A549 (cell line): ENCODE results near the gene MDGA2. TPM values are rescaled to one million over a fixed set of nuclear protein-coding genes. Genes with fewer than 3 reads are reported as not detected.

ENCODE experiments used
- ATAC-seq, 2 experiments: fragments of 200-7000 bp in 1 of 2; fragments of >200 bp in 1 of 2; cut with Nextera tagmentation in 1 of 2; cut with Tn5 transposase in 1 of 2; 3 replicates each; pipeline versions ENCODE4 v1.8.0 to v1.9.1; 2018 to 2020; ENCODE audit warnings: mild to moderate bottlenecking in 1 of 2, moderate library complexity in 1 of 2
- CTCF ChIA-PET: fragments of 300-600 bp; sonication (Branson Sonifier 250); formaldehyde crosslinking; extraction: SDS; loops from one replicate; lab custom pipeline; 2021; ENCODE audit warnings: antibody characterized with exemption, inconsistent platforms; lab: Yijun Ruan, JAX
- POLR2A ChIA-PET: fragments of 350-600 bp; formaldehyde crosslinking; extraction: SDS; loops from one replicate; lab custom pipeline; 2021; ENCODE audit warnings: antibody characterized with exemption, inconsistent platforms; lab: Yijun Ruan, JAX
- DNase-seq, 2 experiments: peaks; one replicate each; pipeline versions ENCODE4 v3.0.0 to v3.0.0-alpha.2; 2011 to 2016; ENCODE audit warnings: low read depth in 1 of 2, low spot score in 1 of 2
- FAIRE-seq: peaks from 2 replicates; lab custom pipeline; 2011; peaks lifted over from hg19 to GRCh38; lab: Jason Lieb, UNC
- H3K27ac ChIP-seq, 2 experiments: fragments of >200 bp; sonication (Bioruptor Twin); formaldehyde crosslinking; 3 replicates each; pipeline ENCODE4 v1.5.1; 2016 to 2017
- H3K4me1 ChIP-seq: fragments of >200 bp; sonication (Bioruptor Twin); formaldehyde crosslinking; 3 replicates; pipeline ENCODE4 v1.6.1; 2016
- H3K4me2 ChIP-seq: fragments of >200 bp; sonication (Bioruptor Twin); formaldehyde crosslinking; 3 replicates; pipeline ENCODE4 v1.6.1; 2016
- H3K4me3 ChIP-seq: fragments of >200 bp; sonication (Bioruptor Twin); formaldehyde crosslinking; 3 replicates; pipeline ENCODE4 v1.5.1; 2016
- H3K9me3 ChIP-seq: fragments of >200 bp; sonication (Bioruptor Twin); formaldehyde crosslinking; 3 replicates; pipeline ENCODE4 v1.6.1; 2016
- BHLHE40 ChIP-seq: IDR thresholded peaks from 2 replicates; pipeline ENCODE4 v1.6.1; 2012; ENCODE audit warnings: low read depth, low read length, inconsistent platforms
- CBX2 ChIP-seq: fragments of 200-600 bp; sonication (generic); IDR thresholded peaks from 2 replicates; pipeline ENCODE4 v1.6.1; 2016; ENCODE audit warnings: low read depth, mild to moderate bottlenecking, borderline replicate concordance
- CBX8 ChIP-seq: fragments of 200-600 bp; sonication (generic); IDR thresholded peaks from 2 replicates; pipeline ENCODE4 v1.6.1; 2016
- FOSL2 ChIP-seq, 2 experiments: fragments of 450-650 bp in 1 of 2; fragments of >200 bp in 1 of 2; sonication (Bioruptor Twin) in 1 of 2; formaldehyde crosslinking; IDR thresholded peaks; 2 replicates each; pipeline versions ENCODE4 v1.5.0 to v1.6.1; 2016 to 2020; ENCODE audit warnings: mild to moderate bottlenecking in 1 of 2, moderate library complexity in 1 of 2
- KDM5A ChIP-seq: fragments of 200-600 bp; sonication (generic); IDR thresholded peaks from 2 replicates; pipeline ENCODE4 v1.6.1; 2016; ENCODE audit warnings: antibody characterized with exemption, mild to moderate bottlenecking
- MAZ ChIP-seq: fragments of 150-350 bp; IDR thresholded peaks from 2 replicates; pipeline ENCODE4 v1.6.1; 2014; ENCODE audit warnings: antibody characterized with exemption, low read depth, low read length, borderline replicate concordance
- NFE2L2 ChIP-seq: fragments of 150-350 bp; conservative IDR thresholded peaks from 2 replicates; pipeline ENCODE4 v1.6.1; 2014; ENCODE audit warnings: low read length
- NPAS2 ChIP-seq: fragments of 250-450 bp; sonication (Bioruptor Pico); IDR thresholded peaks from 2 replicates; pipeline ENCODE4 v1.8.0; 2022; ENCODE audit warnings: mild to moderate bottlenecking, moderate library complexity, borderline replicate concordance
- POLR2A ChIP-seq: IDR thresholded peaks from 2 replicates; pipeline ENCODE4 v1.6.1; 2012; ENCODE audit warnings: mild to moderate bottlenecking, low read length
- RFX5 ChIP-seq: fragments of 450-650 bp; IDR thresholded peaks from 2 replicates; pipeline ENCODE4 v1.7.1; 2014; ENCODE audit warnings: antibody characterized with exemption, mild to moderate bottlenecking, moderate library complexity
- TFCP2L1 ChIP-seq: fragments of 250-450 bp; sonication (Bioruptor Pico); IDR thresholded peaks from 2 replicates; pipeline ENCODE4 v1.5.0; 2021; ENCODE audit warnings: mild to moderate bottlenecking
- ZNF302 ChIP-seq: fragments of 250-450 bp; sonication (Bioruptor Pico); IDR thresholded peaks from 2 replicates; pipeline ENCODE4 v1.9.0; 2021; ENCODE audit warnings: inconsistent platforms, mild to moderate bottlenecking, moderate library complexity
- ZSCAN20 ChIP-seq: fragments of 250-450 bp; sonication (Bioruptor Pico); IDR thresholded peaks from 2 replicates; pipeline ENCODE4 v1.8.0; 2022; ENCODE audit warnings: mild to moderate bottlenecking, moderate library complexity
- WGBS: methylation state at CpG from one replicate; pipeline ENCODE4 v1.1.6; 2017; ENCODE audit errors: missing lambda C conversion rate; 5-methylcytosine and 5-hydroxymethylcytosine counted together
- polyA plus RNA-seq, 4 experiments: library from polyadenylated mRNA; depleted of rRNA in 3 of 4; stranded (reverse); fragments of >200 nt; fragmentation: RNase III in 1 of 4; extraction: RNeasy Plus Mini Kit Qiagen cat#74134 plus additional on column Dnase treatment in 1 of 4; gene quantifications; 2 replicates in 3 of 4; 3 replicates in 1 of 4; pipeline ENCODE4 v1.2.3, GENCODE V29; 2011 to 2017
- TF ChIP-seq, protein P1 (sequence below): fragments of 200-600 bp; sonication (generic); IDR thresholded peaks from 2 replicates; pipeline ENCODE4 v1.6.1; 2016; ENCODE audit warnings: antibody characterized with exemption, mild to moderate bottlenecking, moderate library complexity
- TF ChIP-seq, protein P2 (sequence below): fragments of 250-450 bp; sonication (Bioruptor Pico); IDR thresholded peaks from 2 replicates; pipeline ENCODE4 v1.5.0; 2021; ENCODE audit warnings: mild to moderate bottlenecking, moderate library complexity, borderline replicate concordance
- TF ChIP-seq, protein P3 (sequence below): IDR thresholded peaks from 2 replicates; pipeline ENCODE4 v1.6.1; 2012; ENCODE audit warnings: low read depth, borderline replicate concordance
- TF ChIP-seq, protein P4 (sequence below): IDR thresholded peaks from 2 replicates; pipeline ENCODE4 v1.6.1; 2012
- TF ChIP-seq, protein P5 (sequence below): fragments of 450-650 bp; IDR thresholded peaks from 2 replicates; pipeline ENCODE4 v1.6.1; 2014; ENCODE audit warnings: antibody characterized with exemption

The MDGA2 gene
- polyA plus RNA-seq, 2 of the 4 experiments (the other 2 are of a cell fraction): 0.08 to 0.12 TPM

DNA sequence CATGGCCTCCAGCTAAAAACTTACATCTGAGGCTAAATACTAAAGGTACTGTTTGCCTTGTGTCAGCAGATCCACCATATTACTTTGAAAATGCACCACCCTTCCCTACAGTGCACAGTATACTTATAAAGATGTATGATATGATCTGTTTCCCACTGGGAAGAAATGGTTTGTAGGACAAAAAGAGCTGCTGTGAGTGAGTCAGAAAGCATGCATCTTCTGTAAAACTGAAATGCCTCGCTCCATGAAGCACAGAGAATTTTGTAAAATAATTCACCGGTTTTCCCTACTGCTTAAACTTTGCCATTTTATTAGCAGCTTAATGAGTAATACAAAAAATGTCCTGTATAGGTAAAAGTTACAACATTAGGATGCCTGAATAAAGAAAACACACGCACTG is 68.8 kb downstream of the MDGA2 start:
- ATAC-seq (no peak), DNase-seq (no peak), FAIRE-seq (no peak)
- Histone ChIP-seq H3K4me3 (no peak overlapping the region), H3K4me2 (no peak overlapping the region), H3K4me1 (no peaks in the 10 kb centered on the region), H3K27ac (no peak overlapping the region), H3K9me3 (no peaks in the 10 kb centered on the region)
- 9% methylated on average over 3 of the region's 3 CpGs for WGBS
- TF ChIP-seq RFX5: no peak
- TF ChIP-seq ZSCAN20 (CRISPR knock-in tag): no peak
- TF ChIP-seq CBX2: no peak
- TF ChIP-seq, protein P1, sequence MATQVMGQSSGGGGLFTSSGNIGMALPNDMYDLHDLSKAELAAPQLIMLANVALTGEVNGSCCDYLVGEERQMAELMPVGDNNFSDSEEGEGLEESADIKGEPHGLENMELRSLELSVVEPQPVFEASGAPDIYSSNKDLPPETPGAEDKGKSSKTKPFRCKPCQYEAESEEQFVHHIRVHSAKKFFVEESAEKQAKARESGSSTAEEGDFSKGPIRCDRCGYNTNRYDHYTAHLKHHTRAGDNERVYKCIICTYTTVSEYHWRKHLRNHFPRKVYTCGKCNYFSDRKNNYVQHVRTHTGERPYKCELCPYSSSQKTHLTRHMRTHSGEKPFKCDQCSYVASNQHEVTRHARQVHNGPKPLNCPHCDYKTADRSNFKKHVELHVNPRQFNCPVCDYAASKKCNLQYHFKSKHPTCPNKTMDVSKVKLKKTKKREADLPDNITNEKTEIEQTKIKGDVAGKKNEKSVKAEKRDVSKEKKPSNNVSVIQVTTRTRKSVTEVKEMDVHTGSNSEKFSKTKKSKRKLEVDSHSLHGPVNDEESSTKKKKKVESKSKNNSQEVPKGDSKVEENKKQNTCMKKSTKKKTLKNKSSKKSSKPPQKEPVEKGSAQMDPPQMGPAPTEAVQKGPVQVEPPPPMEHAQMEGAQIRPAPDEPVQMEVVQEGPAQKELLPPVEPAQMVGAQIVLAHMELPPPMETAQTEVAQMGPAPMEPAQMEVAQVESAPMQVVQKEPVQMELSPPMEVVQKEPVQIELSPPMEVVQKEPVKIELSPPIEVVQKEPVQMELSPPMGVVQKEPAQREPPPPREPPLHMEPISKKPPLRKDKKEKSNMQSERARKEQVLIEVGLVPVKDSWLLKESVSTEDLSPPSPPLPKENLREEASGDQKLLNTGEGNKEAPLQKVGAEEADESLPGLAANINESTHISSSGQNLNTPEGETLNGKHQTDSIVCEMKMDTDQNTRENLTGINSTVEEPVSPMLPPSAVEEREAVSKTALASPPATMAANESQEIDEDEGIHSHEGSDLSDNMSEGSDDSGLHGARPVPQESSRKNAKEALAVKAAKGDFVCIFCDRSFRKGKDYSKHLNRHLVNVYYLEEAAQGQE: no peak
- TF ChIP-seq, protein P2, sequence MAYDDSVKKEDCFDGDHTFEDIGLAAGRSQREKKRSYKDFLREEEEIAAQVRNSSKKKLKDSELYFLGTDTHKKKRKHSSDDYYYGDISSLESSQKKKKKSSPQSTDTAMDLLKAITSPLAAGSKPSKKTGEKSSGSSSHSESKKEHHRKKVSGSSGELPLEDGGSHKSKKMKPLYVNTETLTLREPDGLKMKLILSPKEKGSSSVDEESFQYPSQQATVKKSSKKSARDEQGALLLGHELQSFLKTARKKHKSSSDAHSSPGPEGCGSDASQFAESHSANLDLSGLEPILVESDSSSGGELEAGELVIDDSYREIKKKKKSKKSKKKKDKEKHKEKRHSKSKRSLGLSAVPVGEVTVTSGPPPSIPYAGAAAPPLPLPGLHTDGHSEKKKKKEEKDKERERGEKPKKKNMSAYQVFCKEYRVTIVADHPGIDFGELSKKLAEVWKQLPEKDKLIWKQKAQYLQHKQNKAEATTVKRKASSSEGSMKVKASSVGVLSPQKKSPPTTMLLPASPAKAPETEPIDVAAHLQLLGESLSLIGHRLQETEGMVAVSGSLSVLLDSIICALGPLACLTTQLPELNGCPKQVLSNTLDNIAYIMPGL (CRISPR knock-in tag): no peak
- no peak for TF ChIP-seq FOSL2 (IDR thresholded peaks at IDR 0.05)
- TF ChIP-seq FOSL2 (CRISPR knock-in tag; IDR thresholded peaks at IDR 0.05): no peak
- no peak for TF ChIP-seq POLR2A
- TF ChIP-seq, protein P3, sequence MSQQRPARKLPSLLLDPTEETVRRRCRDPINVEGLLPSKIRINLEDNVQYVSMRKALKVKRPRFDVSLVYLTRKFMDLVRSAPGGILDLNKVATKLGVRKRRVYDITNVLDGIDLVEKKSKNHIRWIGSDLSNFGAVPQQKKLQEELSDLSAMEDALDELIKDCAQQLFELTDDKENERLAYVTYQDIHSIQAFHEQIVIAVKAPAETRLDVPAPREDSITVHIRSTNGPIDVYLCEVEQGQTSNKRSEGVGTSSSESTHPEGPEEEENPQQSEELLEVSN: no peak
- TF ChIP-seq MAZ: no peak
- TF ChIP-seq CBX8: no peak
- no peak for TF ChIP-seq BHLHE40
- ChIA-PET POLR2A (no interaction called here), CTCF (interaction anchor here (0.5 kb wide), 1 partner anchor 513 kb away, joined by 3 read pairs; no protein-coding TSS in a partner anchor)

DNA sequence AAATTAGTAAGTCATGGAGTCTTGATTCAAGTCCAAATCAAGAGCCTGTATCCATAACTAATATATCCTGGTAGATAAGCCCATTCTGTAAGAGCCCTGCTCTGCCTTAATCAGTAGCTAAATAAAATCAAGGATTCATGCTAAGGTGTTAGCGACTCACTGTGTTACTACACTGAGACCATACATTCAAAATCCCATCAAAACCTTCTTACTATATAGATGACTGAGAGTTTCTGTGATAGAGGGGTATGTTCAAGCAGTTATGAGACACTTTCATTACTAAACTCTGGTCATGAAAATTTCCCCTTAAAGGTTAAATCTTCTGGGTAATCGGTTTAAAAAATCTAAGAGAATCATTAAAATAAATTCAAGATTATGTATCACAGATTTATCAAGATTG is 78.5 kb downstream of the MDGA2 start:
- POLR2A ChIA-PET: no interaction called here
- TF ChIP-seq, protein P4, sequence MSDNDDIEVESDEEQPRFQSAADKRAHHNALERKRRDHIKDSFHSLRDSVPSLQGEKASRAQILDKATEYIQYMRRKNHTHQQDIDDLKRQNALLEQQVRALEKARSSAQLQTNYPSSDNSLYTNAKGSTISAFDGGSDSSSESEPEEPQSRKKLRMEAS: no peak
- TF ChIP-seq NFE2L2 (no peak), ZSCAN20 (CRISPR knock-in tag) (no peak), ZNF302 (CRISPR knock-in tag) (no peak), KDM5A (no peak), TFCP2L1 (CRISPR knock-in tag) (no peak), NPAS2 (CRISPR knock-in tag) (no peak)
- TF ChIP-seq, protein P5, sequence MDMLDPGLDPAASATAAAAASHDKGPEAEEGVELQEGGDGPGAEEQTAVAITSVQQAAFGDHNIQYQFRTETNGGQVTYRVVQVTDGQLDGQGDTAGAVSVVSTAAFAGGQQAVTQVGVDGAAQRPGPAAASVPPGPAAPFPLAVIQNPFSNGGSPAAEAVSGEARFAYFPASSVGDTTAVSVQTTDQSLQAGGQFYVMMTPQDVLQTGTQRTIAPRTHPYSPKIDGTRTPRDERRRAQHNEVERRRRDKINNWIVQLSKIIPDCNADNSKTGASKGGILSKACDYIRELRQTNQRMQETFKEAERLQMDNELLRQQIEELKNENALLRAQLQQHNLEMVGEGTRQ: no peak
- WGBS: 4% methylated on average over 2 of the region's 2 CpGs
- H3K27ac ChIP-seq: no peak overlapping the region
- no peaks in the 10 kb centered on the region for H3K4me1 ChIP-seq
- no peak overlapping the region for H3K4me3 ChIP-seq
- CTCF ChIA-PET: no interaction called here
- FAIRE-seq (no peak), ATAC-seq (no peak), DNase-seq (no peak)
- no peak overlapping the region for H3K4me2 ChIP-seq
- H3K9me3 ChIP-seq: no peaks in the 10 kb centered on the region
